G401 (cell line): ENCODE results near the gene SPP1. TPM values are rescaled to one million over a fixed set of nuclear protein-coding genes. Genes with fewer than 3 reads are reported as not detected.
A peak's percentile ranks its signal among the peaks of the same experiment; 100 is the strongest.
"Not testable (repeated sequence)": the region's sequence is repeated elsewhere in the genome, so short reads cannot be mapped to it uniquely, and the experiment has no call there.

ENCODE experiments used
- DNase-seq: peaks from one replicate; pipeline ENCODE4 v3.0.0-alpha.2; 2015; ENCODE audit warnings: low spot score
- in situ Hi-C: cut with HindIII; loops from 2 replicates; pipeline ENCODE4 v1.10.0; 2016; ENCODE audit warnings: low sequenced_read_pairs, mixed read lengths
- total RNA-seq: library from RNA; depleted of rRNA; stranded (reverse); fragments of >200 nt; shearing (Covaris generic); gene quantifications from 2 replicates; pipeline ENCODE4 v1.2.3, GENCODE V29; 2014; rRNA removed

SPP1 gene
- 568 and 639 TPM in 2 replicates for total RNA-seq

- in situ Hi-C loops, result no loop called here
- peak; percentile 53 for DNase-seq
Observed at GRCh38 chr4:87975466-87975865, at the start of gene SPP1. Gene SPP1, plus strand, starts transcription at chr4:87975714. Its CDS starts 1,182 bp downstream, at chr4:87976896.

DNA sequence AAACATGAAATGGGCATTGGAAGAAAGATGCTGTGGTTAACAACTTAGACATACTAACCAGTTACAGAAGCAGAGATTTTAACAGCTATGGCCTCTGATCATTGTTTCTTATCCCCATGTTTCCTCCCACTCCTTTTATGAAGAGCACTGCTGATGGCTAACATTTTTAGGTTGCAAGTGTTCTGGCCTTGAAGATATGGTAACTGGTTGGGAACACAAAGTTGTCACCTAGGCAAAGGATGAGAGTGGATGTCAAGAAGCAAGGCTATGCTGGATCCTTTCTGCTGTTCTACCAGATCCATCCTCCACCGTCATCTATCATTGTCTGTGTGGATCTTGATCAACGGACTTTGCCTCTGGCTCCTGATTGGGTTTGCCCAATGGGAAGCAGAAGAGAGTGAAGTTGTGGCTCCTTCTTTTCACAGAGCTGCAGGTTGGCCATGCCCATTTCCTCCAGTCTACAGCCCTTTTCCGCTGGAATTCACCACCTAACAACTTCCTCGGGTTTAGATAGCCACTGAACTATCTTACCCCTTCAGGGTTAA is 48.9 kb upstream of the SPP1 start:
- DNase-seq, result no peak
- in situ Hi-C loops, result no loop called here

DNA sequence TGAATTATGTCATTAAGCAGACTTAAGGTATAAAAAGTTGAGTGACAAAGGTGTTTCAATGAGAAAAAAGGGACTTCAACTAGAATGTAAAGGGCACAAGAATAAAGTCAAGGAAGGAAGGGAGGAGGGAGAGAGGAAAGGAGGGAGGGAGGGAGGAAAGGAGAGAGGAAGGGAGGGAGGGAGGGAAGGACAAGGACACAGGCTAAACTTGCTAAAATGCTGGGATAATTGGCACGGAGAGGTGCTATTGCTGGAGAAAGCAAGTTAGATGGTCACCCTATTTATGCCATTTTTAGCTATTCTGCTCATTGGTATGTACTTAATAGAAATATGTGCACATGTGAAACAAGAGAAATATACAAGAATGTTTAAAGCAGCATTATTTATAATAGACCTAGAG is 44.9 kb upstream of the SPP1 start:
- in situ Hi-C loops, result no loop called here
- no peak for DNase-seq

DNA sequence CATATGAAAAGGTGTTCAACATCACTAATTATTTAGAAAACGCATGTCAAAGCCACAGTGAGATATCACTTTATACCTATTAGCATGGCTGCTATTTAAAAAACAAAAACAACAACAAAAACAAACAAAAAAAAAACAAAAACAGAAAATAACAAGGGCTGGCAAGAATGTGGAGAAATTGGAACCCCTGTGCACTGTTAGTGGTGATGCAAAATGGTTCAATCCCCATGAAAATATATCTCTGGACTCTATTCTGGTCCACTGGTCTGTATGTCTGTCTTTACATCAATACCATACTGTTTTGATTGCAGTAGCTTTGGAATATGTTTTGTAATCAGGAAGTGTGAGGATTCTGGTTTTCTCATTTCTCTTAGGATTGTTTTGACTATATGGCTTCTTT is 43.6 kb upstream of the SPP1 start:
- DNase-seq, result no peak
- in situ Hi-C loops, result no loop called here

- in situ Hi-C loops, result no loop called here
- no peak for DNase-seq
Observed at GRCh38 chr4:87932718-87933141, 42.8 kb upstream of the SPP1 start.

GRCh38 chr4:87933337-87933736 is 42.2 kb upstream of the SPP1 start:
- in situ Hi-C loops, result no loop called here
- no peak for DNase-seq

- in situ Hi-C loops, result no loop called here
- DNase-seq, result no peak
Observed at GRCh38 chr4:87934157-87934704, 41.3 kb upstream of the SPP1 start.

GRCh38 chr4:87934973-87935372 is 40.5 kb upstream of the SPP1 start:
- in situ Hi-C loops, result no loop called here
- no peak for DNase-seq

DNA sequence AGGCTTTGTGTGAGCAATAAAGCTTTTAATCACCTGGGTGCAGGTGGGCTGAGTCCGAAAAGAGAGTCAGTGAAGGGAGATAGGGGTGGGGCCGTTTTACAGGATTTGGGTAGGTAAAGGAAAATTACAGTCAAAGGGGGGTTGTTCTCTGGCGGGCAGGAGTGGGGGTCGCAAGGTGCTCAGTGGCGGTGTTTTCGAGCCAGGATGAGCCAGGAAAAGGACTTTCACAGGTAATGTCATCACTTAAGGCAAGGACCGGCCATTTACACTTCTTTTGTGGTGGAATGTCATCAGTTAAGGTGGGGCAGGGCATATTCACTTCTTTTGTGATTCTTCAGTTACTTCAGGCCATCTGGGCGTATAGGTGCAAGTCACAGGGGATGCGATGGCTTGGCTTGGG is 39.6 kb upstream of the SPP1 start:
- DNase-seq, in situ Hi-C loops: not testable (repeated sequence)

GRCh38 chr4:87937523-87937922 is 38.0 kb upstream of the SPP1 start:
- no peak for DNase-seq
- in situ Hi-C loops, result no loop called here

DNA sequence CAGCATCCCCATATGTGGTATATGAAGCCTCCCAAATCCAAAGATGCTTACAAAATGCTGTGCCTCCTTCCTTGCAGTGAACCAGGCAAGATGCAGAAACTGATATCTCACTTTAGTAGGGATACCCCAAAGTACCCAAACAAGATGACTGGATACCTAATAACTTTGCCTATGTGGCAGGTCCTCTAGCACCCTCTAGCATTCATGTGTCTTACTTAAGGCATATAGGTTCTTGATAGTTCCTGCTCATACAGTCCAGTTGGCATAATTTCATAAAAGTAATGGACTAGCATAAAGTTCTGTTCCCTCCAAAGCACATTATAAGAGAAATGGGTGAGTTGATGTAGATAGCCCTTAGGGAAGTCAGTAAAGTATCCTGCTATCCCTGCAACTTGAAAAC is 36.8 kb upstream of the SPP1 start:
- in situ Hi-C loops, result no loop called here

GRCh38 chr4:87939978-87940690 is 35.4 kb upstream of the SPP1 start:
- in situ Hi-C loops, result no loop called here
- DNase-seq, result no peak

More for the DNA sequence above, 36.8 kb upstream of the SPP1 start:
- DNase-seq, result no peak

GRCh38 chr4:87940809-87941208 is 34.7 kb upstream of the SPP1 start:
- DNase-seq, in situ Hi-C loops: not testable (repeated sequence)

GRCh38 chr4:87941537-87942392 is 33.7 kb upstream of the SPP1 start:
- in situ Hi-C loops, result no loop called here
- DNase-seq, result no peak

- no peak for DNase-seq
- in situ Hi-C loops, result no loop called here
Observed at GRCh38 chr4:87943660-87944149, 31.8 kb upstream of the SPP1 start.

- in situ Hi-C loops, result no loop called here
- DNase-seq, result no peak
Observed at GRCh38 chr4:87944967-87945366, 30.5 kb upstream of the SPP1 start.

- DNase-seq, result no peak
- in situ Hi-C loops, result no loop called here
Observed at GRCh38 chr4:87946766-87947165, 28.7 kb upstream of the SPP1 start.

DNA sequence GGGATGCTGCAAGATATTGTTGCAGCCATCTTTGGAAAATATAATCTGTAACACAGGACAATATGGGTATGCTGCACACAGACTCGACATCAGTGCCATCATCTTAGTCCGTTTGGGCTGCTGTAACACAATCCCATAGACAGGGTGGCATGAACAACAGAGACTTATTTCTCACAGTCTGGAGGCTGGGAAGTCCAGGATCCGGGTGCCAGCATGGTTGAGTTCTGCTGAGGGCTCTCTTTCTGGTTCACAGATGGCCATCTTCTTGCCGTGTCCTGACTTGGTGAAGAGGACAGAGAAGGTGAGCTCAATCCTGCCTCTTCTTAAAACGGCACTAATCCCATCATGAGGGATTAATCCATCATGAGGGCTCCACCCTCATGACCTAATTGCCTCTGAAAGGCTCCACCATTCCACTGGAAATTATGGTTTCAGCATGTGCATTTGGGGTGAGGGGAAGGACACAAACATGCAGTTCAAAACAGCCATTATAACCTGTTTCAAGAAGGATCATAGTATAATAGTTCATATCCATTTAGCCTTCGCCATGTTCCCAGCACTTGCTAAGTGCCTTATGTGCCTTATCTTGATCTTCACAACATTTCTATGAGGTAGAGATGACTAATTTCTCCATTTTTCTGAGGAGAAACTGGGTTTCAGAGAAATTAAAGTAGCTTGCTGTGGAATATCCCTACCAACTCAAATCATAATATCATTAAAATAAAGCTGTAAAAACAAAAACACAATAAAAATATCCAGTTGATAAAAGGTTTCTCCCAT is 27.9 kb upstream of the SPP1 start:
- in situ Hi-C loops, result no loop called here
- DNase-seq, result no peak

- in situ Hi-C loops, result loop anchor here (25.0 kb wide), 1 partner anchor 88 kb away; no protein-coding TSS in a partner anchor
- no peak for DNase-seq
Observed at GRCh38 chr4:87949961-87950360, 25.6 kb upstream of the SPP1 start.
